Body of pancreas (tissue), 4 donors: Measurements from ENCODE around the gene CCNT2.

ENCODE experiments used
- POLR2A ChIP-seq, 3 donors: fragments of 450-650 bp; IDR thresholded peaks; one replicate each; pipeline ENCODE4 v1.6.1; 2016; ENCODE audit warnings: antibody characterized with exemption in 3 of 3, mild to moderate bottlenecking in 2 of 3
- TF ChIP-seq, protein P1 (sequence below), 7 experiments: fragments of 450-650 bp in 4 of 7; fragments of 200-600 bp in 3 of 7; sonication (generic) in 3 of 7; IDR thresholded peaks; one replicate each; pipeline ENCODE4 v1.5.1; 2016 to 2019; ENCODE audit warnings: antibody characterized with exemption in 7 of 7

DNA sequence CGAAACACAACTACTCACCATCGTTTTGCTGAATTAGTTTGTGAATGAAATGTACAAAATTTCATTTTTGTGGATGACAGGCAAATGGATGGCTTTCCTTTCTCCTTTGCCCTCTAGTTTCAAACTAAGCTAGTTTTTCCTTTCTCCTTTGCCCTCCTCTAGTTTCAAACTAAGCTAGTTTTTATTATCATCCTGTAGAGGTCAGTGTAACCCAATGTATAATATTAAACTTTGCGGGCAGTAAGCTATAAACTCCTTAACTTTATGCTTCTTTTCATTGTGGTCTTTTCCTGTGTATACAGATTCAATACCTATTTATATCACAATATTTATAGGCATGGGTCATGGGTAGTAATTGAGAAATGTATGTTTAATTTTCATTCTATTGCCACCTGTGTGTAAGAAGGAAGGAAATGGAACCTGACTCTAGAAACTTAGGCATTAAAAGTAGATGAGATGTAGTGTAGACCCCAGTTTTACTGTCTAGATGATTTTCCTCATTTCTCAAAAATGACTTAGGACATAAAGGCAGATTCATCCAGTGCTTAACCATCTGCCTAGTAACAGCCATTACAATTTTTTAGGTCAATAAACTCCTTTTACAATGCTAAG lies 70.5 kb downstream of the CCNT2 start:
- no peak for TF ChIP-seq POLR2A (IDR thresholded peaks at IDR 0.05)
- TF ChIP-seq, protein P1, sequence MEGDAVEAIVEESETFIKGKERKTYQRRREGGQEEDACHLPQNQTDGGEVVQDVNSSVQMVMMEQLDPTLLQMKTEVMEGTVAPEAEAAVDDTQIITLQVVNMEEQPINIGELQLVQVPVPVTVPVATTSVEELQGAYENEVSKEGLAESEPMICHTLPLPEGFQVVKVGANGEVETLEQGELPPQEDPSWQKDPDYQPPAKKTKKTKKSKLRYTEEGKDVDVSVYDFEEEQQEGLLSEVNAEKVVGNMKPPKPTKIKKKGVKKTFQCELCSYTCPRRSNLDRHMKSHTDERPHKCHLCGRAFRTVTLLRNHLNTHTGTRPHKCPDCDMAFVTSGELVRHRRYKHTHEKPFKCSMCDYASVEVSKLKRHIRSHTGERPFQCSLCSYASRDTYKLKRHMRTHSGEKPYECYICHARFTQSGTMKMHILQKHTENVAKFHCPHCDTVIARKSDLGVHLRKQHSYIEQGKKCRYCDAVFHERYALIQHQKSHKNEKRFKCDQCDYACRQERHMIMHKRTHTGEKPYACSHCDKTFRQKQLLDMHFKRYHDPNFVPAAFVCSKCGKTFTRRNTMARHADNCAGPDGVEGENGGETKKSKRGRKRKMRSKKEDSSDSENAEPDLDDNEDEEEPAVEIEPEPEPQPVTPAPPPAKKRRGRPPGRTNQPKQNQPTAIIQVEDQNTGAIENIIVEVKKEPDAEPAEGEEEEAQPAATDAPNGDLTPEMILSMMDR (IDR thresholded peaks at IDR 0.05), result peak in 6 of 7 experiments; percentile 33 to 61 (median 55)
